MM.1S (cell line): ENCODE measurements around the gene PLXNA2.

Experiments
- DNase-seq: peaks from one replicate; pipeline ENCODE4 v3.0.0-alpha.2; 2015
- H2AFZ ChIP-seq: fragments of 300-600 bp; sonication (generic); 2 replicates; pipeline ENCODE4 v1.6.0; 2016; ENCODE audit warnings: antibody characterized with exemption, low read length
- H3F3A ChIP-seq: fragments of 300-600 bp; sonication (generic); 2 replicates; pipeline ENCODE4 v1.6.1; 2016; ENCODE audit warnings: mild to moderate bottlenecking, antibody characterized with exemption, low read length, moderate library complexity, mixed read lengths; ENCODE audit not compliant: insufficient read depth
- H3K27ac ChIP-seq: fragments of 300-600 bp; sonication (generic); 2 replicates; pipeline ENCODE4 v1.5.1; 2016; ENCODE audit warnings: mild to moderate bottlenecking, low read length
- H3K27me3 ChIP-seq: fragments of 300-600 bp; sonication (generic); replicated peaks from 2 replicates; pipeline ENCODE4 v1.6.0; 2016; ENCODE audit warnings: low read length; ENCODE audit not compliant: insufficient read depth
- H3K36me3 ChIP-seq: fragments of 300-600 bp; sonication (generic); replicated peaks from 2 replicates; pipeline ENCODE4 v1.6.1; 2016; ENCODE audit warnings: mild to moderate bottlenecking, low read length, mixed read lengths; ENCODE audit not compliant: insufficient read depth
- H3K4me1 ChIP-seq: fragments of 300-600 bp; sonication (generic); 2 replicates; pipeline ENCODE4 v1.6.1; 2016; ENCODE audit warnings: low read length, mixed read lengths
- H3K4me2 ChIP-seq: fragments of 300-600 bp; sonication (generic); 2 replicates; pipeline ENCODE4 v1.6.0; 2016; ENCODE audit warnings: low read depth, low read length
- H3K4me3 ChIP-seq: fragments of 300-600 bp; sonication (generic); 2 replicates; pipeline ENCODE4 v1.5.1; 2016; ENCODE audit warnings: low read length, mixed read lengths
- H3K79me2 ChIP-seq: fragments of 300-600 bp; sonication (generic); 2 replicates; pipeline ENCODE4 v1.6.1; 2016; ENCODE audit warnings: mixed run types, low read length, mixed read lengths
- H3K9ac ChIP-seq: fragments of 300-600 bp; sonication (generic); 2 replicates; pipeline ENCODE4 v1.6.1; 2016; ENCODE audit warnings: low read length, mixed read lengths
- H3K9me2 ChIP-seq: fragments of 300-600 bp; sonication (generic); replicated peaks from 2 replicates; pipeline ENCODE4 v1.6.1; 2016; ENCODE audit warnings: mild to moderate bottlenecking, low read length, mixed read lengths; ENCODE audit not compliant: insufficient read depth
- H3K9me3 ChIP-seq: fragments of 300-600 bp; sonication (generic); replicated peaks from 2 replicates; pipeline ENCODE4 v1.6.1; 2016; ENCODE audit warnings: mild to moderate bottlenecking, low read length, mixed read lengths; ENCODE audit not compliant: insufficient read depth
- H4K20me1 ChIP-seq: fragments of 300-600 bp; sonication (generic); 2 replicates; pipeline ENCODE4 v1.6.1; 2016; ENCODE audit warnings: mild to moderate bottlenecking, low read length, moderate library complexity, mixed read lengths; ENCODE audit not compliant: insufficient read depth
- CTCF ChIP-seq: fragments of 300-600 bp; sonication (generic); IDR thresholded peaks from 2 replicates; pipeline ENCODE4 v1.5.1; 2016; ENCODE audit warnings: antibody characterized with exemption, low read length, mixed read lengths
- EZH2 ChIP-seq: fragments of 300-600 bp; sonication (generic); optimal IDR thresholded peaks from 2 replicates; pipeline ENCODE3; 2017; ENCODE audit warnings: low read depth, mild to moderate bottlenecking, antibody characterized with exemption, low read length, mixed read lengths
- EZH2phosphoT487 ChIP-seq: fragments of 300-600 bp; sonication (generic); IDR thresholded peaks from 2 replicates; pipeline ENCODE4 v1.6.1; 2018; ENCODE audit warnings: antibody characterized with exemption, low read length

Gene PLXNA2

GRCh38 chr1:208242146-208242545, 2.0 kb downstream of the PLXNA2 start:
- H3K4me2 ChIP-seq: peak overlapping the region; percentile 98; the same call in 1 of the 2 replicates
- no peak for DNase-seq
- no peak overlapping the region for H2AFZ ChIP-seq
- no peaks in the 10 kb centered on the region for H3K36me3 ChIP-seq
- H3K27me3 ChIP-seq: no peaks in the 10 kb centered on the region; the same call in 1 of the 2 replicates
- H3K4me3 ChIP-seq: no peak overlapping the region
- H4K20me1 ChIP-seq: no peaks in the 10 kb centered on the region
- no peaks in the 10 kb centered on the region for H3K79me2 ChIP-seq
- H3K9me3 ChIP-seq: no peaks in the 10 kb centered on the region
- H3K27ac ChIP-seq: no peak overlapping the region
- TF ChIP-seq EZH2 (no peak), EZH2phosphoT487 (no peak), CTCF (no peak)
- peaks cover 16% of the 10 kb centered on the region for H3F3A ChIP-seq
- peaks cover 5% of the 10 kb centered on the region for H3K4me1 ChIP-seq
- H3K9me2 ChIP-seq: no peaks in the 10 kb centered on the region
- H3K9ac ChIP-seq: no peak overlapping the region

GRCh38 chr1:208241512-208241911, 2.7 kb downstream of the PLXNA2 start:
- Histone ChIP-seq H3K9me2 (no peaks in the 10 kb centered on the region), H3K36me3 (no peaks in the 10 kb centered on the region), H3K27me3 (no peaks in the 10 kb centered on the region; the same call in 1 of the 2 replicates), H3K27ac (no peak overlapping the region), H3K4me1 (peaks cover 5% of the 10 kb centered on the region), H4K20me1 (no peaks in the 10 kb centered on the region), H3K9ac (no peak overlapping the region), H3K4me3 (no peak overlapping the region), H3K9me3 (no peaks in the 10 kb centered on the region), H3K79me2 (no peaks in the 10 kb centered on the region), H3F3A (peaks cover 16% of the 10 kb centered on the region), H2AFZ (no peak overlapping the region), H3K4me2 (no peak overlapping the region)
- no peak for TF ChIP-seq EZH2
- TF ChIP-seq CTCF: no peak
- no peak for DNase-seq

- TF ChIP-seq EZH2 (no peak), EZH2phosphoT487 (no peak), CTCF (no peak)
- Histone ChIP-seq H3K4me3 (no peak overlapping the region), H3K4me2 (no peak overlapping the region), H2AFZ (no peak overlapping the region), H3K9me2 (no peaks in the 10 kb centered on the region), H3K4me1 (peaks cover 5% of the 10 kb centered on the region), H3K27ac (no peak overlapping the region), H3K79me2 (no peaks in the 10 kb centered on the region), H3F3A (peaks cover 16% of the 10 kb centered on the region), H3K9ac (no peak overlapping the region), H3K36me3 (no peaks in the 10 kb centered on the region), H3K27me3 (no peaks in the 10 kb centered on the region; the same call in 1 of the 2 replicates), H4K20me1 (no peaks in the 10 kb centered on the region), H3K9me3 (no peaks in the 10 kb centered on the region)
- DNase-seq: no peak
Observed at GRCh38 chr1:208240662-208241355, 3.4 kb downstream of the PLXNA2 start.
